Stimulated activated CD8-positive, alpha-beta memory T cell treated with anti-CD3 and anti-CD28 coated beads, Interleukin-4, amount 100 ng/mL, for 1 hour (primary cell): ENCODE results near the gene TRPV2.
"Not testable (repeated sequence)": the region's sequence is repeated elsewhere in the genome, so short reads cannot be mapped to it uniquely, and the experiment has no call there.

ENCODE experiments used
- DNase-seq, 2 donors: peaks; one replicate each; pipeline ENCODE4 v3.0.0-alpha.2; 2020; ENCODE audit warnings: low read depth in 2 of 2, low spot score in 1 of 2

Gene TRPV2

GRCh38 chr17:16435925-16436886 lies 20.8 kb downstream of the TRPV2 start:
- DNase-seq, result no peak

GRCh38 chr17:16437083-16437482 lies 21.7 kb downstream of the TRPV2 start:
- no peak for DNase-seq

- DNase-seq, result no peak
Observed at GRCh38 chr17:16438173-16438556, 22.8 kb downstream of the TRPV2 start.

- DNase-seq, result peak; percentile 83 to 90
Observed at GRCh38 chr17:16438557-16439302, 23.4 kb downstream of the TRPV2 start.

- no peak for DNase-seq
Observed at GRCh38 chr17:16439303-16439791, 24.0 kb downstream of the TRPV2 start.

GRCh38 chr17:16439811-16440351 lies 24.5 kb downstream of the TRPV2 start:
- DNase-seq, result no peak

- not testable (repeated sequence) for DNase-seq
Observed at GRCh38 chr17:16440354-16440753, 25.0 kb downstream of the TRPV2 start.

GRCh38 chr17:16440901-16441629 lies 25.7 kb downstream of the TRPV2 start:
- DNase-seq, result no peak

- DNase-seq, result no peak
Observed at GRCh38 chr17:16442141-16442540, 26.8 kb downstream of the TRPV2 start.

GRCh38 chr17:16442594-16443510 lies 27.5 kb downstream of the TRPV2 start:
- DNase-seq, result no peak

- DNase-seq, result no peak
Observed at GRCh38 chr17:16443511-16444257, 28.3 kb downstream of the TRPV2 start.

- no peak for DNase-seq
Observed at GRCh38 chr17:16444258-16444886, 29.0 kb downstream of the TRPV2 start.

- no peak for DNase-seq
Observed at GRCh38 chr17:16446338-16446983, 31.1 kb downstream of the TRPV2 start.

- no peak for DNase-seq
Observed at GRCh38 chr17:16447676-16448075, 32.3 kb downstream of the TRPV2 start.

GRCh38 chr17:16448490-16448889 lies 33.1 kb downstream of the TRPV2 start:
- DNase-seq, result no peak

GRCh38 chr17:16449121-16449570 lies 33.8 kb downstream of the TRPV2 start:
- DNase-seq, result no peak

- DNase-seq, result no peak
Observed at GRCh38 chr17:16450028-16450427, 34.7 kb downstream of the TRPV2 start.

- not testable (repeated sequence) for DNase-seq
Observed at GRCh38 chr17:16452268-16452667, 36.9 kb downstream of the TRPV2 start.
